HepG2 (cell line): ENCODE data around the gene C20orf96. TPM values are rescaled to one million over a fixed set of nuclear protein-coding genes. Genes with fewer than 3 reads are reported as not detected.

Source experiments
- ARHGAP35 ChIP-seq: sonication (generic); formaldehyde crosslinking; IDR thresholded peaks from 2 replicates; pipeline ENCODE4 v1.9.0; 2022; ENCODE audit warnings: mild to moderate bottlenecking, inconsistent platforms, moderate library complexity, missing genetic modification reagents, borderline replicate concordance
- HMG20B ChIP-seq: conservative IDR thresholded peaks from 2 replicates; pipeline ENCODE4 v1.6.1; 2016; ENCODE audit warnings: missing genetic modification reagents, missing compliant biosample characterization
- HNRNPLL ChIP-seq: fragments of 200-400 bp; formaldehyde crosslinking; IDR thresholded peaks from 2 replicates; pipeline ENCODE4 v1.6.1; 2017; ENCODE audit warnings: mild to moderate bottlenecking, low read depth, low read length; ENCODE audit not compliant: poor library complexity, severe bottlenecking
- NPAS2 ChIP-seq: sonication (generic); formaldehyde crosslinking; IDR thresholded peaks from 2 replicates; pipeline ENCODE4 v1.8.0; 2022; ENCODE audit warnings: mild to moderate bottlenecking, missing genetic modification reagents, borderline replicate concordance
- NR2F2 ChIP-seq: IDR thresholded peaks from 2 replicates; pipeline ENCODE4 v1.6.1; 2012; ENCODE audit warnings: low read depth, inconsistent platforms, borderline replicate concordance
- POLR2AphosphoS5 ChIP-seq: IDR thresholded peaks from 2 replicates; pipeline ENCODE4 v1.6.1; 2012; ENCODE audit warnings: low read depth, low read length
- RARA ChIP-seq: IDR thresholded peaks from 2 replicates; pipeline ENCODE4 v1.6.1; 2016; ENCODE audit warnings: missing genetic modification reagents, missing compliant biosample characterization
- SRSF1 ChIP-seq: fragments of 200-400 bp; formaldehyde crosslinking; optimal IDR thresholded peaks from 2 replicates; pipeline ENCODE3; 2017; ENCODE audit warnings: mild to moderate bottlenecking, low read depth, low read length, moderate library complexity
- U2AF2 ChIP-seq: fragments of 200-400 bp; formaldehyde crosslinking; IDR thresholded peaks from 2 replicates; pipeline ENCODE4 v1.6.1; 2017; ENCODE audit warnings: low read depth, mild to moderate bottlenecking, low read length
- ZFP62 ChIP-seq: sonication (generic); formaldehyde crosslinking; IDR thresholded peaks from 2 replicates; pipeline ENCODE4 v1.4.0; 2020; ENCODE audit warnings: missing genetic modification reagents
- ZNF18 ChIP-seq: sonication (generic); formaldehyde crosslinking; IDR thresholded peaks from 2 replicates; pipeline ENCODE4 v1.8.0; 2022; ENCODE audit warnings: mild to moderate bottlenecking, missing genetic modification reagents; ENCODE audit not compliant: insufficient replicate concordance
- ZNF20 ChIP-seq: sonication (generic); formaldehyde crosslinking; IDR thresholded peaks from 2 replicates; pipeline ENCODE4 v1.4.0; 2020; ENCODE audit warnings: mild to moderate bottlenecking, moderate library complexity, missing genetic modification reagents
- ZNF282 ChIP-seq: fragments of 450-650 bp; IDR thresholded peaks from 2 replicates; pipeline ENCODE4 v1.6.1; 2018; ENCODE audit not compliant: partially characterized antibody
- ZNF431 ChIP-seq: sonication (generic); formaldehyde crosslinking; IDR thresholded peaks from 2 replicates; pipeline ENCODE4 v1.9.0; 2022; ENCODE audit warnings: missing genetic modification reagents, low read depth, mild to moderate bottlenecking, borderline replicate concordance
- ZNF501 ChIP-seq: sonication (generic); formaldehyde crosslinking; IDR thresholded peaks from 2 replicates; pipeline ENCODE4 v1.5.1; 2020; ENCODE audit warnings: mild to moderate bottlenecking, moderate library complexity, missing genetic modification reagents
- ZNF552 ChIP-seq: sonication (generic); formaldehyde crosslinking; IDR thresholded peaks from 2 replicates; pipeline ENCODE4 v1.9.0; 2022; ENCODE audit warnings: missing genetic modification reagents, mild to moderate bottlenecking, borderline replicate concordance
- ZXDC ChIP-seq: sonication (generic); formaldehyde crosslinking; IDR thresholded peaks from 2 replicates; pipeline ENCODE4 v1.5.0; 2020; ENCODE audit warnings: mild to moderate bottlenecking, missing genetic modification reagents
- polyA plus RNA-seq, 8 experiments: library from polyadenylated mRNA; depleted of rRNA in 3 of 8; stranded (reverse) in 7 of 8; unstranded in 1 of 8; fragments of >200 nt; fragmentation: Illumina TruSeq in 4 of 8; extraction: Trizol in 4 of 8; gene quantifications; 2 replicates each; pipeline versions ENCODE4 v1.2.1 to v1.2.3, GENCODE V29; 2011 to 2016; ENCODE audit warnings: low read depth in 4 of 8, missing spikeins in 1 of 8, mixed read lengths in 1 of 8; ENCODE audit not compliant: insufficient read depth in 1 of 8
- total RNA-seq, 5 experiments: library from RNA; depleted of rRNA; stranded (reverse); fragments of >200 nt; fragmentation: Illumina TruSeq; extraction: Trizol; gene quantifications; 2 replicates each; pipeline ENCODE4 v1.2.3, GENCODE V29; 2016; ENCODE audit warnings: low read depth in 1 of 5
- TF ChIP-seq, protein P1 (sequence below): sonication (generic); formaldehyde crosslinking; IDR thresholded peaks from 2 replicates; pipeline ENCODE4 v1.5.0; 2020; ENCODE audit warnings: missing genetic modification reagents, mild to moderate bottlenecking, borderline replicate concordance
- TF ChIP-seq, protein P2 (sequence below): sonication (generic); formaldehyde crosslinking; IDR thresholded peaks from 2 replicates; pipeline ENCODE4 v1.4.0; 2020; ENCODE audit warnings: missing genetic modification reagents, borderline replicate concordance

The C20orf96 gene
- total and polyA plus RNA-seq, 2 of the 13 experiments (the other 11 are each of a cell fraction or from before 2014, with no cell fraction given) = 3.8 to 20.6 TPM

- peak; percentile 74 for TF ChIP-seq SRSF1
- no peak for TF ChIP-seq NPAS2
- peak; percentile 66 for TF ChIP-seq POLR2AphosphoS5
- peak; percentile 92 for TF ChIP-seq ZXDC (CRISPR knock-in tag)
- peak; percentile 94 for TF ChIP-seq ZNF552 (CRISPR knock-in tag)
- TF ChIP-seq RARA (CRISPR knock-in tag) = peak; percentile 45; the same call in 1 of the 2 replicates
- peak; percentile 55; the same call in 1 of the 2 replicates for TF ChIP-seq HMG20B (CRISPR knock-in tag)
- TF ChIP-seq, protein P1, sequence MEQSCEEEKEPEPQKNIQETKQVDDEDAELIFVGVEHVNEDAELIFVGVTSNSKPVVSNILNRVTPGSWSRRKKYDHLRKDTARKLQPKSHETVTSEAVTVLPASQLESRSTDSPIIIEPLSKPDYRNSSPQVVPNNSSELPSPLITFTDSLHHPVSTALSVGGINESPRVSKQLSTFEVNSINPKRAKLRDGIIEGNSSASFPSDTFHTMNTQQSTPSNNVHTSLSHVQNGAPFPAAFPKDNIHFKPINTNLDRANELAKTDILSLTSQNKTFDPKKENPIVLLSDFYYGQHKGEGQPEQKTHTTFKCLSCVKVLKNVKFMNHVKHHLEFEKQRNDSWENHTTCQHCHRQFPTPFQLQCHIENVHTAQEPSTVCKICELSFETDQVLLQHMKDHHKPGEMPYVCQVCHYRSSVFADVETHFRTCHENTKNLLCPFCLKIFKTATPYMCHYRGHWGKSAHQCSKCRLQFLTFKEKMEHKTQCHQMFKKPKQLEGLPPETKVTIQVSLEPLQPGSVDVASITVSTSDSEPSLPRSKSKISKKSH (CRISPR knock-in tag) = peak; percentile 99
- TF ChIP-seq HNRNPLL = peak; percentile 99
- no peak for TF ChIP-seq NR2F2
- peak; percentile 89 for TF ChIP-seq ZNF18
- TF ChIP-seq, protein P2, sequence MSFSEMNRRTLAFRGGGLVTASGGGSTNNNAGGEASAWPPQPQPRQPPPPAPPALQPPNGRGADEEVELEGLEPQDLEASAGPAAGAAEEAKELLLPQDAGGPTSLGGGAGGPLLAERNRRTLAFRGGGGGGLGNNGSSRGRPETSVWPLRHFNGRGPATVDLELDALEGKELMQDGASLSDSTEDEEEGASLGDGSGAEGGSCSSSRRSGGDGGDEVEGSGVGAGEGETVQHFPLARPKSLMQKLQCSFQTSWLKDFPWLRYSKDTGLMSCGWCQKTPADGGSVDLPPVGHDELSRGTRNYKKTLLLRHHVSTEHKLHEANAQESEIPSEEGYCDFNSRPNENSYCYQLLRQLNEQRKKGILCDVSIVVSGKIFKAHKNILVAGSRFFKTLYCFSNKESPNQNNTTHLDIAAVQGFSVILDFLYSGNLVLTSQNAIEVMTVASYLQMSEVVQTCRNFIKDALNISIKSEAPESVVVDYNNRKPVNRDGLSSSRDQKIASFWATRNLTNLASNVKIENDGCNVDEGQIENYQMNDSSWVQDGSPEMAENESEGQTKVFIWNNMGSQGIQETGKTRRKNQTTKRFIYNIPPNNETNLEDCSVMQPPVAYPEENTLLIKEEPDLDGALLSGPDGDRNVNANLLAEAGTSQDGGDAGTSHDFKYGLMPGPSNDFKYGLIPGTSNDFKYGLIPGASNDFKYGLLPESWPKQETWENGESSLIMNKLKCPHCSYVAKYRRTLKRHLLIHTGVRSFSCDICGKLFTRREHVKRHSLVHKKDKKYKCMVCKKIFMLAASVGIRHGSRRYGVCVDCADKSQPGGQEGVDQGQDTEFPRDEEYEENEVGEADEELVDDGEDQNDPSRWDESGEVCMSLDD (CRISPR knock-in tag) = peak; percentile 59; the same call in 1 of the 2 replicates
- TF ChIP-seq ZNF431 (CRISPR knock-in tag) = peak; percentile 94
- no peak for TF ChIP-seq ZNF282
- TF ChIP-seq ARHGAP35 (CRISPR knock-in tag) = peak; percentile 92
- TF ChIP-seq ZNF501 (CRISPR knock-in tag) = peak; percentile 93
- TF ChIP-seq U2AF2 = 0 out of 2 replicates have a peak, but pooled peaks have one; percentile 43
- TF ChIP-seq ZFP62 (CRISPR knock-in tag) = no peak
- peak; percentile 82; the same call in 1 of the 2 replicates for TF ChIP-seq ZNF20 (CRISPR knock-in tag)
Measured at GRCh38 chr20:266596-267562, 23.7 kb downstream of the C20orf96 start (continued).
